Panc1 (cell line): ENCODE measurements around the gene DIS3L2.

Experiments
- POLR2AphosphoS5 ChIP-seq: IDR thresholded peaks from 2 replicates; pipeline ENCODE4 v1.6.1; 2012; ENCODE audit warnings: mild to moderate bottlenecking, low read depth, low read length, moderate library complexity
- SIN3A ChIP-seq: IDR thresholded peaks from 2 replicates; pipeline ENCODE4 v1.6.1; 2012; ENCODE audit warnings: low read depth, mild to moderate bottlenecking, low read length, moderate library complexity, borderline replicate concordance; ENCODE audit not compliant: insufficient read depth
- TF ChIP-seq, protein P1 (sequence below): fragments of 450-650 bp; IDR thresholded peaks from 2 replicates; pipeline ENCODE4 v1.5.1; 2017; ENCODE audit warnings: mild to moderate bottlenecking

DNA sequence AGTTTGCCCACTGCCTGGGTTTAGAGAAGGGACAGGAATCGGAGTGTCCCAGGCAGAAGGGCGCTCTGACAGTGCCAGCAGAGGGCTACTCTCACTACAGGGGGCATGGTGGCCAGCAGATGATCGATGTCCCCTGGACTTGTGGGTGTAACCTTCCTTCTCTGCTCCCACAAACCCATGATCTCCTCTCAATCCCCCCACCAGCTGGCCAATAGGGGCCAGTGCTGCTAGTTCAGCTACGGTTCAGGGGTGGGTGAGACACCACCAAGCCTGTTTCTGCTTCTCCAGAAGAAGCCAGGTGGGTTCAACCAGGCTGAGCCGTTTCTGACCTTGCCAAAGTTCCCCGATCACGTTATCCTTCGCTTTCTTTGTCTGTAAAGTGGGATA is 36.6 kb upstream of the DIS3L2 start:
- TF ChIP-seq, protein P1, sequence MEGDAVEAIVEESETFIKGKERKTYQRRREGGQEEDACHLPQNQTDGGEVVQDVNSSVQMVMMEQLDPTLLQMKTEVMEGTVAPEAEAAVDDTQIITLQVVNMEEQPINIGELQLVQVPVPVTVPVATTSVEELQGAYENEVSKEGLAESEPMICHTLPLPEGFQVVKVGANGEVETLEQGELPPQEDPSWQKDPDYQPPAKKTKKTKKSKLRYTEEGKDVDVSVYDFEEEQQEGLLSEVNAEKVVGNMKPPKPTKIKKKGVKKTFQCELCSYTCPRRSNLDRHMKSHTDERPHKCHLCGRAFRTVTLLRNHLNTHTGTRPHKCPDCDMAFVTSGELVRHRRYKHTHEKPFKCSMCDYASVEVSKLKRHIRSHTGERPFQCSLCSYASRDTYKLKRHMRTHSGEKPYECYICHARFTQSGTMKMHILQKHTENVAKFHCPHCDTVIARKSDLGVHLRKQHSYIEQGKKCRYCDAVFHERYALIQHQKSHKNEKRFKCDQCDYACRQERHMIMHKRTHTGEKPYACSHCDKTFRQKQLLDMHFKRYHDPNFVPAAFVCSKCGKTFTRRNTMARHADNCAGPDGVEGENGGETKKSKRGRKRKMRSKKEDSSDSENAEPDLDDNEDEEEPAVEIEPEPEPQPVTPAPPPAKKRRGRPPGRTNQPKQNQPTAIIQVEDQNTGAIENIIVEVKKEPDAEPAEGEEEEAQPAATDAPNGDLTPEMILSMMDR, result no peak
- TF ChIP-seq POLR2AphosphoS5 (no peak), SIN3A (no peak)
